CD4-positive, alpha-beta T cell (primary cell): ENCODE measurements around the gene THRB. TPM values are rescaled to one million over a fixed set of nuclear protein-coding genes. Genes with fewer than 3 reads are reported as not detected.

Experiments
- ATAC-seq: fragments of 200-7000 bp; cut with Tn5 transposase; one replicate; pipeline ENCODE4 v1.10.0; 2022; ENCODE audit warnings: mild to moderate bottlenecking; ENCODE audit not compliant: poor library complexity
- CTCF ChIA-PET: fragments of 350-600 bp; sonication (Branson Sonifier 250); formaldehyde crosslinking; loops from one replicate; lab custom pipeline; 2021; ENCODE audit warnings: antibody characterized with exemption, inconsistent platforms; lab: Charles Lee
- POLR2A ChIA-PET: fragments of 350-600 bp; sonication (Branson Sonifier 250); formaldehyde crosslinking; loops from one replicate; lab custom pipeline; 2021; ENCODE audit warnings: antibody characterized with exemption, inconsistent platforms; lab: Charles Lee
- DNase-seq, 14 experiments: peaks; one replicate each; pipeline ENCODE4 v3.0.0-alpha.2; 2013 to 2020; ENCODE audit warnings: mixed read lengths in 2 of 14
- H3K27ac ChIP-seq, 2 donors: one replicate each; pipeline versions ENCODE4 v1.5.1 to v1.7.0; 2013; ENCODE audit warnings: low read length in 2 of 2, low read depth in 1 of 2, mild to moderate bottlenecking in 1 of 2
- H3K27me3 ChIP-seq, 2 experiments: 1 replicate in 1 of 2; 2 replicates in 1 of 2; pipeline versions ENCODE4 v1.6.1 to v1.7.0; 2013; ENCODE audit warnings: low read length in 2 of 2, control low read depth in 1 of 2, mild to moderate bottlenecking in 1 of 2, moderate library complexity in 1 of 2; ENCODE audit not compliant: insufficient read depth in 2 of 2, control insufficient read depth in 1 of 2
- H3K36me3 ChIP-seq: one replicate; pipeline ENCODE4 v1.6.1; 2013; ENCODE audit warnings: low read length, control low read depth; ENCODE audit not compliant: insufficient read depth
- H3K4me1 ChIP-seq: one replicate; pipeline ENCODE4 v1.6.1; 2013; ENCODE audit warnings: low read length, control low read depth; ENCODE audit not compliant: insufficient read depth
- H3K4me3 ChIP-seq: one replicate; pipeline ENCODE4 v1.5.1; 2013; ENCODE audit warnings: mild to moderate bottlenecking, low read length, moderate library complexity
- H3K9me3 ChIP-seq, 2 experiments: 1 replicate in 1 of 2; 2 replicates in 1 of 2; pipeline versions ENCODE4 v1.6.1 to v1.7.0; 2013; ENCODE audit warnings: low read length in 2 of 2, mild to moderate bottlenecking in 2 of 2, control low read depth in 1 of 2, moderate library complexity in 1 of 2; ENCODE audit not compliant: control insufficient read depth in 1 of 2, insufficient read depth in 1 of 2
- H3K27ac Mint-ChIP-seq: one replicate; pipeline ENCODE4 v1.8.0; 2020; ENCODE audit warnings: mixed read lengths
- H3K27me3 Mint-ChIP-seq: one replicate; pipeline ENCODE4 v1.8.0; 2021; ENCODE audit warnings: mixed read lengths
- H3K36me3 Mint-ChIP-seq: one replicate; pipeline ENCODE4 v1.8.0; 2021; ENCODE audit warnings: low read depth, mixed read lengths
- H3K4me1 Mint-ChIP-seq: one replicate; pipeline ENCODE4 v1.8.0; 2021; ENCODE audit warnings: low read depth, mixed read lengths
- H3K4me3 Mint-ChIP-seq: one replicate; pipeline ENCODE4 v1.8.0; 2020; ENCODE audit warnings: mild to moderate bottlenecking, mixed read lengths
- H3K9me3 Mint-ChIP-seq: one replicate; pipeline ENCODE4 v1.8.0; 2020; ENCODE audit warnings: mixed read lengths
- CTCF ChIP-seq: fragments of 200-600 bp; IDR thresholded peaks from one replicate; pipeline ENCODE4 v1.8.0; 2022; ENCODE audit warnings: antibody characterized with exemption, mild to moderate bottlenecking
- intact Hi-C, 2 experiments: fragments of 100-400 bp; cut with DNase I in 1 of 2; cut with micrococcal nuclease in 1 of 2; formaldehyde crosslinking; loops; one replicate each; pipeline versions ENCODE4 v1.15.1 to v1.9.0; 2023 to 2025; cut with DNase I, micrococcal nuclease
- total RNA-seq, 174 experiments: library from RNA in 2 of 174; stranded (reverse) in 2 of 174; gene quantifications; one replicate each; pipeline ENCODE4 v1.2.3 and lab custom pipeline; 2021 to 2026

Gene THRB
- total RNA-seq, 2 experiments from 2014 or later = not detected

DNA sequence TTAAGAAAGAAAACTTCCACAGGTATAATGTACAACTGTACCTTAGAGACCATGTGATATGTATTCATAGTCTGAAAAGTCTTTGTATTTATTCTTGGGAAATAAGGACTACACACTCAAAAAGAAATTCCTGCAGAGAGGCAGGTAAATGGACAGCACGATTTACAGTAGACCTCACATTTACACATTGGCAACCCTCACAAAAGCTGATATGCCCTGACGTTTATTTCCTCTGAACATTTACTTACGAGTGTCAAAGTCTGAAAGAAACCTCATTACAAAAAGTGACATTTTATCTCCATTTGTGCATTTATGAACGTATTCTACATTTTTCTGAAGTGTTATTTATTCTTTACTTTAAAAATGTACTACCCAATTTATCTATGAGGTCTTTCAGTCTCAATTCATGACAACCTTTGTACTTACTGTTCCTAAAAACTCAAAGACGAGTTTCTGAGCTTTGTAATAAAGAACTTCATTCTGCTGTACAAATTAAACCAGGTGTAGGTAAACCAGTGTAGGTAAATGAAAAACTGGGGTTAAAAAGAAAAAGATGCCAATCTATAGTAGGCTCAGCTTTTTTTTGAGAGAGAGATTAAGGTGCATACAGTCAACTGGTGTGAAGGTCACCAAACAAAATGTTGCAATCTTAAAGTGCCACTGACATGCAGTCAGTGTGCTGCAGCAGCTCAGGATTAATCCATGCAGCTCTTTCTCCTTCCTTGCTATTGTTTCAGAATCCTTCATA is 44.3 kb downstream of the THRB start:
- Mint-ChIP-seq H3K4me1 (no peaks in the 10 kb centered on the region), H3K27ac (no peak overlapping the region), H3K9me3 (peaks cover 2% of the 10 kb centered on the region), H3K4me3 (no peak overlapping the region), H3K36me3 (no peaks in the 10 kb centered on the region), H3K27me3 (no peaks in the 10 kb centered on the region)
- no peaks in the 10 kb centered on the region for H3K9me3 ChIP-seq
- intact Hi-C loops = no loop called here
- POLR2A ChIA-PET = no interaction called here
- no peak overlapping the region for H3K4me3 ChIP-seq
- H3K27ac ChIP-seq = no peak overlapping the region
- no peaks in the 10 kb centered on the region for H3K4me1 ChIP-seq
- ATAC-seq (no peak), DNase-seq (no peak)
- no peaks in the 10 kb centered on the region for H3K27me3 ChIP-seq
- CTCF ChIA-PET = no interaction called here
- no peaks in the 10 kb centered on the region for H3K36me3 ChIP-seq
- no peak for TF ChIP-seq CTCF

GRCh38 chr3:24447836-24448235 is 46.8 kb downstream of the THRB start:
- no peaks in the 10 kb centered on the region for H3K27me3 Mint-ChIP-seq
- Histone ChIP-seq H3K27ac (no peak overlapping the region), H3K4me1 (no peaks in the 10 kb centered on the region), H3K9me3 (peaks cover 0 to 2% of the 10 kb centered on the region in 2 experiments), H3K4me3 (no peak overlapping the region), H3K36me3 (no peaks in the 10 kb centered on the region), H3K27me3 (no peaks in the 10 kb centered on the region)
- DNase-seq (no peak), ATAC-seq (no peak)
- intact Hi-C loops = no loop called here
- POLR2A ChIA-PET = no interaction called here
- H3K36me3 Mint-ChIP-seq = no peaks in the 10 kb centered on the region
- no peak for TF ChIP-seq CTCF
- H3K4me1 Mint-ChIP-seq = no peaks in the 10 kb centered on the region
- CTCF ChIA-PET = no interaction called here
- no peaks in the 10 kb centered on the region for H3K9me3 Mint-ChIP-seq
- no peak overlapping the region for H3K27ac Mint-ChIP-seq
- H3K4me3 Mint-ChIP-seq = no peak overlapping the region

GRCh38 chr3:24446032-24446431 is 48.6 kb downstream of the THRB start:
- no peaks in the 10 kb centered on the region for H3K9me3 Mint-ChIP-seq
- H3K27me3 Mint-ChIP-seq = no peaks in the 10 kb centered on the region
- intact Hi-C loops = no loop called here
- H3K4me1 Mint-ChIP-seq = no peaks in the 10 kb centered on the region
- no peaks in the 10 kb centered on the region for H3K27me3 ChIP-seq
- no peaks in the 10 kb centered on the region for H3K36me3 Mint-ChIP-seq
- CTCF ChIA-PET = no interaction called here
- H3K27ac Mint-ChIP-seq = no peak overlapping the region
- POLR2A ChIA-PET = no interaction called here
- DNase-seq (no peak), ATAC-seq (no peak)
- peaks cover 0 to 5% of the 10 kb centered on the region in 2 experiments for H3K9me3 ChIP-seq
- no peaks in the 10 kb centered on the region for H3K36me3 ChIP-seq
- no peak for TF ChIP-seq CTCF
- no peak overlapping the region for H3K4me3 ChIP-seq
- no peak overlapping the region for H3K27ac ChIP-seq
- no peaks in the 10 kb centered on the region for H3K4me1 ChIP-seq
- H3K4me3 Mint-ChIP-seq = no peak overlapping the region
